Measurements from ENCODE around the gene DPYD.

Gene DPYD

GRCh38 chr1:97093741-97094140 lies 827.1 kb downstream of the DPYD start:
- no peaks in the 10 kb centered on the region for H3K27me3 Mint-ChIP-seq
- no peak for ATAC-seq
- H3K9me3 Mint-ChIP-seq: no peaks in the 10 kb centered on the region
- no peak overlapping the region for H3K4me3 Mint-ChIP-seq
- H3K4me1 Mint-ChIP-seq: no peaks in the 10 kb centered on the region
- no peak overlapping the region for H3K27ac Mint-ChIP-seq
- H3K36me3 Mint-ChIP-seq: peaks cover 7% of the 10 kb centered on the region

GRCh38 chr1:97092824-97093223 lies 828.0 kb downstream of the DPYD start:
- Mint-ChIP-seq H3K27me3 (no peaks in the 10 kb centered on the region), H3K9me3 (no peaks in the 10 kb centered on the region), H3K4me1 (no peaks in the 10 kb centered on the region), H3K4me3 (no peak overlapping the region), H3K36me3 (peaks cover 7% of the 10 kb centered on the region), H3K27ac (no peak overlapping the region)
- ATAC-seq: no peak

GRCh38 chr1:97091679-97092078 lies 829.2 kb downstream of the DPYD start:
- Mint-ChIP-seq H3K27me3 (no peaks in the 10 kb centered on the region), H3K27ac (no peak overlapping the region), H3K36me3 (no peaks in the 10 kb centered on the region), H3K4me3 (no peak overlapping the region), H3K9me3 (no peaks in the 10 kb centered on the region), H3K4me1 (no peaks in the 10 kb centered on the region)
- no peak for ATAC-seq

GRCh38 chr1:97091263-97091662 lies 829.6 kb downstream of the DPYD start:
- H3K27me3 Mint-ChIP-seq: no peaks in the 10 kb centered on the region
- H3K4me3 Mint-ChIP-seq: no peak overlapping the region
- H3K36me3 Mint-ChIP-seq: no peaks in the 10 kb centered on the region
- H3K9me3 Mint-ChIP-seq: no peaks in the 10 kb centered on the region
- H3K27ac Mint-ChIP-seq: no peak overlapping the region
- ATAC-seq: no peak
- H3K4me1 Mint-ChIP-seq: no peaks in the 10 kb centered on the region

- H3K4me3 Mint-ChIP-seq: no peak overlapping the region
- H3K27me3 Mint-ChIP-seq: no peaks in the 10 kb centered on the region
- no peaks in the 10 kb centered on the region for H3K4me1 Mint-ChIP-seq
- ATAC-seq: no peak
- no peaks in the 10 kb centered on the region for H3K36me3 Mint-ChIP-seq
- H3K27ac Mint-ChIP-seq: no peak overlapping the region
- H3K9me3 Mint-ChIP-seq: no peaks in the 10 kb centered on the region
Measured at GRCh38 chr1:97090725-97091124, 830.1 kb downstream of the DPYD start.

GRCh38 chr1:97089173-97089572 lies 831.7 kb downstream of the DPYD start:
- ATAC-seq: no peak
- Mint-ChIP-seq H3K36me3 (no peaks in the 10 kb centered on the region), H3K4me3 (no peak overlapping the region), H3K27ac (no peak overlapping the region), H3K4me1 (no peaks in the 10 kb centered on the region), H3K27me3 (no peaks in the 10 kb centered on the region), H3K9me3 (no peaks in the 10 kb centered on the region)

- H3K27me3 Mint-ChIP-seq: no peaks in the 10 kb centered on the region
- H3K9me3 Mint-ChIP-seq: no peaks in the 10 kb centered on the region
- no peak for ATAC-seq
- no peak overlapping the region for H3K27ac Mint-ChIP-seq
- H3K4me3 Mint-ChIP-seq: no peak overlapping the region
- no peaks in the 10 kb centered on the region for H3K36me3 Mint-ChIP-seq
- no peaks in the 10 kb centered on the region for H3K4me1 Mint-ChIP-seq
Measured at GRCh38 chr1:97088391-97088790, 832.4 kb downstream of the DPYD start.

GRCh38 chr1:97084546-97084945 lies 836.3 kb downstream of the DPYD start:
- H3K27me3 Mint-ChIP-seq: no peaks in the 10 kb centered on the region
- H3K4me3 Mint-ChIP-seq: no peak overlapping the region
- ATAC-seq: no peak
- no peak overlapping the region for H3K27ac Mint-ChIP-seq
- no peaks in the 10 kb centered on the region for H3K9me3 Mint-ChIP-seq
- no peaks in the 10 kb centered on the region for H3K36me3 Mint-ChIP-seq
- H3K4me1 Mint-ChIP-seq: no peaks in the 10 kb centered on the region

GRCh38 chr1:97082160-97082848 lies 838.5 kb downstream of the DPYD start:
- no peaks in the 10 kb centered on the region for H3K9me3 Mint-ChIP-seq
- H3K4me1 Mint-ChIP-seq: no peaks in the 10 kb centered on the region
- H3K36me3 Mint-ChIP-seq: no peaks in the 10 kb centered on the region
- no peaks in the 10 kb centered on the region for H3K27me3 Mint-ChIP-seq
- H3K27ac Mint-ChIP-seq: no peak overlapping the region
- no peak for ATAC-seq
- H3K4me3 Mint-ChIP-seq: no peak overlapping the region

GRCh38 chr1:97078872-97079271 lies 842.0 kb downstream of the DPYD start:
- H3K27me3 Mint-ChIP-seq: no peaks in the 10 kb centered on the region
- H3K36me3 Mint-ChIP-seq: no peaks in the 10 kb centered on the region
- no peak overlapping the region for H3K4me3 Mint-ChIP-seq
- no peak overlapping the region for H3K27ac Mint-ChIP-seq
- no peak for ATAC-seq
- no peaks in the 10 kb centered on the region for H3K4me1 Mint-ChIP-seq
- H3K9me3 Mint-ChIP-seq: no peaks in the 10 kb centered on the region

GRCh38 chr1:97077221-97077620 lies 843.6 kb downstream of the DPYD start:
- no peak overlapping the region for H3K27ac Mint-ChIP-seq
- ATAC-seq: no peak
- no peak overlapping the region for H3K4me3 Mint-ChIP-seq
- H3K9me3 Mint-ChIP-seq: no peaks in the 10 kb centered on the region
- no peaks in the 10 kb centered on the region for H3K4me1 Mint-ChIP-seq
- H3K27me3 Mint-ChIP-seq: no peaks in the 10 kb centered on the region
- H3K36me3 Mint-ChIP-seq: no peaks in the 10 kb centered on the region

- ATAC-seq: no peak
Measured at GRCh38 chr1:97074771-97075170, 846.1 kb downstream of the DPYD start.

GRCh38 chr1:97073936-97074335 lies 846.9 kb downstream of the DPYD start:
- no peak overlapping the region for H3K4me3 Mint-ChIP-seq
- H3K4me1 Mint-ChIP-seq: no peaks in the 10 kb centered on the region
- no peaks in the 10 kb centered on the region for H3K27me3 Mint-ChIP-seq
- no peaks in the 10 kb centered on the region for H3K9me3 Mint-ChIP-seq
- ATAC-seq: no peak
- H3K27ac Mint-ChIP-seq: no peak overlapping the region
- no peaks in the 10 kb centered on the region for H3K36me3 Mint-ChIP-seq

More at GRCh38 chr1:97074771-97075170, 846.1 kb downstream of the DPYD start:
- H3K27me3 Mint-ChIP-seq: no peaks in the 10 kb centered on the region
- no peak overlapping the region for H3K4me3 Mint-ChIP-seq
- H3K9me3 Mint-ChIP-seq: no peaks in the 10 kb centered on the region
- no peak overlapping the region for H3K27ac Mint-ChIP-seq
- H3K4me1 Mint-ChIP-seq: no peaks in the 10 kb centered on the region
- H3K36me3 Mint-ChIP-seq: no peaks in the 10 kb centered on the region

GRCh38 chr1:97073169-97073568 lies 847.7 kb downstream of the DPYD start:
- Mint-ChIP-seq H3K4me3 (no peak overlapping the region), H3K27me3 (no peaks in the 10 kb centered on the region), H3K27ac (no peak overlapping the region), H3K4me1 (no peaks in the 10 kb centered on the region), H3K36me3 (no peaks in the 10 kb centered on the region), H3K9me3 (no peaks in the 10 kb centered on the region)
- ATAC-seq: no peak

GRCh38 chr1:97071173-97071572 lies 849.7 kb downstream of the DPYD start:
- Mint-ChIP-seq H3K4me1 (no peaks in the 10 kb centered on the region), H3K36me3 (no peaks in the 10 kb centered on the region), H3K27me3 (no peaks in the 10 kb centered on the region), H3K27ac (no peak overlapping the region), H3K9me3 (no peaks in the 10 kb centered on the region), H3K4me3 (no peak overlapping the region)
- ATAC-seq: no peak

- Mint-ChIP-seq H3K4me3 (no peak overlapping the region), H3K27me3 (no peaks in the 10 kb centered on the region), H3K4me1 (no peaks in the 10 kb centered on the region), H3K27ac (no peak overlapping the region), H3K9me3 (no peaks in the 10 kb centered on the region), H3K36me3 (no peaks in the 10 kb centered on the region)
- ATAC-seq: no peak
Measured at GRCh38 chr1:97070376-97070775, 850.5 kb downstream of the DPYD start.

GRCh38 chr1:97069312-97069711 lies 851.5 kb downstream of the DPYD start:
- H3K27me3 Mint-ChIP-seq: no peaks in the 10 kb centered on the region
- H3K9me3 Mint-ChIP-seq: no peaks in the 10 kb centered on the region
- H3K36me3 Mint-ChIP-seq: no peaks in the 10 kb centered on the region
- H3K27ac Mint-ChIP-seq: no peak overlapping the region
- H3K4me3 Mint-ChIP-seq: no peak overlapping the region
- H3K4me1 Mint-ChIP-seq: no peaks in the 10 kb centered on the region
- ATAC-seq: no peak

All from stimulated activated memory B cell treated with anti-CD40 and anti-IgM and Interleukin-4, amounts not matched to agents 10 μg/mL and 1 μg/mL and 100 μg/mL, for 72 hours (primary cell).